GM21526 (cell line): Measurements from ENCODE around the gene CLEC4A.
"Not testable (repeated sequence)": the region's sequence is repeated elsewhere in the genome, so short reads cannot be mapped to it uniquely, and the experiment has no call there.

Experiments
- ATAC-seq: cut with Tn5 transposase; IDR thresholded peaks from one replicate; pipeline ENCODE4 v1.9.1; 2021; ENCODE audit warnings: moderate library complexity; ENCODE audit not compliant: unreplicated experiment, low FRiP score

CLEC4A gene

GRCh38 chr12:8123124-8123912 lies at the start of gene CLEC4A:
CLEC4A (plus strand) TSS chr12:8123617; CDS start chr12:8123879, 262 bp downstream.
- no peak for ATAC-seq

GRCh38 chr12:8075935-8076334 lies 47.5 kb upstream of the CLEC4A start:
- ATAC-seq: no peak

GRCh38 chr12:8076366-8076765 lies 47.1 kb upstream of the CLEC4A start:
- no peak for ATAC-seq

- ATAC-seq: no peak
Observed at GRCh38 chr12:8077207-8077606, 46.2 kb upstream of the CLEC4A start.

- ATAC-seq: no peak
Observed at GRCh38 chr12:8078398-8078797, 45.0 kb upstream of the CLEC4A start.

- ATAC-seq: no peak
Observed at GRCh38 chr12:8078916-8079315, 44.5 kb upstream of the CLEC4A start.

GRCh38 chr12:8080120-8080519 lies 43.3 kb upstream of the CLEC4A start:
- no peak for ATAC-seq

GRCh38 chr12:8081251-8081920 lies 42.0 kb upstream of the CLEC4A start:
- no peak for ATAC-seq

GRCh38 chr12:8082808-8083100 lies 40.7 kb upstream of the CLEC4A start:
- no peak for ATAC-seq

- not testable (repeated sequence) for ATAC-seq
Observed at GRCh38 chr12:8084351-8084750, 39.1 kb upstream of the CLEC4A start.

GRCh38 chr12:8087666-8088065 lies 35.8 kb upstream of the CLEC4A start:
- no peak for ATAC-seq

- no peak for ATAC-seq
Observed at GRCh38 chr12:8088574-8088973, 34.8 kb upstream of the CLEC4A start.

- ATAC-seq: not testable (repeated sequence)
Observed at GRCh38 chr12:8089277-8089676, 34.1 kb upstream of the CLEC4A start.

GRCh38 chr12:8089716-8090115 lies 33.7 kb upstream of the CLEC4A start:
- no peak for ATAC-seq

- no peak for ATAC-seq
Observed at GRCh38 chr12:8093291-8093690, 30.1 kb upstream of the CLEC4A start.

- no peak for ATAC-seq
Observed at GRCh38 chr12:8096281-8096915, 27.0 kb upstream of the CLEC4A start.

- no peak for ATAC-seq
Observed at GRCh38 chr12:8099235-8099634, 24.2 kb upstream of the CLEC4A start.

- no peak for ATAC-seq
Observed at GRCh38 chr12:8108808-8109398, 14.5 kb upstream of the CLEC4A start.

- ATAC-seq: not testable (repeated sequence)
Observed at GRCh38 chr12:8113117-8113516, 10.3 kb upstream of the CLEC4A start.

GRCh38 chr12:8120072-8120713 lies 3.2 kb upstream of the CLEC4A start:
- ATAC-seq: no peak

- ATAC-seq: no peak
Observed at GRCh38 chr12:8127138-8127537, 3.7 kb downstream of the CLEC4A start.
